Tibial nerve (tissue), 4 donors: ENCODE measurements around the gene DLX5. TPM values are rescaled to one million over a fixed set of nuclear protein-coding genes. Genes with fewer than 3 reads are reported as not detected.

Experiments
- DNase-seq, 2 donors: peaks; one replicate each; pipeline ENCODE4 v3.0.0-alpha.2; 2019; ENCODE audit warnings: low spot score in 2 of 2
- H3K27ac ChIP-seq, 4 donors: fragments of 200-600 bp; sonication (generic) in 3 of 4; one replicate each; pipeline ENCODE4 v1.5.1; 2017 to 2019; ENCODE audit warnings: mild to moderate bottlenecking in 1 of 4
- H3K27me3 ChIP-seq, 2 donors: fragments of 200-600 bp; sonication (generic) in 1 of 2; one replicate each; pipeline versions ENCODE4 v1.5.1 to v1.6.0; 2017 to 2019
- H3K36me3 ChIP-seq, 3 donors: fragments of 200-600 bp; sonication (generic); one replicate each; pipeline ENCODE4 v1.5.1; 2018 to 2019
- H3K4me1 ChIP-seq, 4 donors: fragments of 200-600 bp; sonication (generic) in 3 of 4; one replicate each; pipeline ENCODE4 v1.5.1; 2017 to 2019
- H3K4me3 ChIP-seq, 4 donors: fragments of 200-600 bp; sonication (generic) in 3 of 4; one replicate each; pipeline ENCODE4 v1.5.1; 2017 to 2019; ENCODE audit warnings: mild to moderate bottlenecking in 1 of 4, moderate library complexity in 1 of 4
- H3K9me3 ChIP-seq, 4 donors: fragments of 200-600 bp; sonication (generic) in 3 of 4; one replicate each; pipeline ENCODE4 v1.5.1; 2017 to 2019
- CTCF ChIP-seq, 5 experiments: fragments of 200-600 bp in 3 of 5; fragments of 450-650 bp in 2 of 5; sonication (generic) in 3 of 5; IDR thresholded peaks; one replicate each; pipeline ENCODE4 v1.5.1; 2016 to 2019; ENCODE audit warnings: antibody characterized with exemption in 5 of 5, mild to moderate bottlenecking in 3 of 5, moderate library complexity in 2 of 5
- EP300 ChIP-seq, 2 donors: sonication (generic); formaldehyde crosslinking; IDR thresholded peaks; one replicate each; pipeline ENCODE4 v1.6.1; 2017; ENCODE audit warnings: antibody characterized with exemption in 2 of 2, mild to moderate bottlenecking in 1 of 2
- POLR2A ChIP-seq, 2 donors: fragments of 450-650 bp; IDR thresholded peaks; one replicate each; pipeline ENCODE4 v1.6.1; 2017; ENCODE audit warnings: antibody characterized with exemption in 2 of 2, mild to moderate bottlenecking in 2 of 2, moderate library complexity in 2 of 2
- WGBS, 2 donors: methylation state at CpG; one replicate each; pipeline ENCODE4 v1.1.5; 2018; 5-methylcytosine and 5-hydroxymethylcytosine counted together
- small RNA-seq: library from RNA; depleted of rRNA; stranded (forward); fragments of <200 nt; gene quantifications from one replicate; pipeline ENCODE3, GENCODE V24; 2016
- total RNA-seq, 4 donors: library from RNA; depleted of rRNA; stranded (reverse); fragments of >200 nt; gene quantifications; one replicate each; pipeline ENCODE4 v1.1.0, GENCODE V29; 2016

Gene DLX5
- total RNA-seq, 4 donors from 2014 or later, result 0.42 TPM; not detected in 3

DNA sequence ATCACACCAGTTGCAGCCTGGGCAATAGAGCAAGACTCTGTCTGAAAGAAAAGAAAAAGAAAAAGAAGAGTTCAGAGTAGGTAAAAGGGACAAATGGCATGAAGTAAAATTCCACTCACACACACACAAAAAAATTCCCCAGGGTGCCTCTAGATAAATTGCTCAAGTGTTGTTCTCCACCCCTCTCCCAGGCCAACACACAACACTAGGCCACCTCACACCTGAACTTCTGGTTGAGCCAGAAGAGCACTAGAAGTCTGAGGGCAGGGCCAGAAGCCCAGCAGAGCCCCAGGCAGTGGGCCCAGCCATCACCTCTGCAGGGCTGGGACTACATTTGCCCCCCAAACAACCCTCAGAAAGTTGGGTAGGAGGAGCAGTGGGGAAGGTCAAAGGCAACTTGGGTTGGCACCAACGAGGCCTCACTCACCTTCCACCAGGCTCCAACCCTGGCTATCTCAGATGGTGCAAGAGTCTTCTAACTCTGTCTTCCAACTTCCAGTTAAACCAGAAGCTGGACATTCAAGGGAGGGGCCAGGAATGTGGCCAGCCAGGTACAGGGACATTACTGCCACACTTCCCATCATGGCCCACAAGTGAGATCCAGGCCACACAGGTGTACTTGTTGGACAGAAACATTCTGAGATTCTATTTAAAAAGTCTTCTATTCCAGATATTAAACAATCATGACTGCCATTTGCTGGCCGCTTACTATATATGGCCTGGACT, 44.9 kb downstream of the DLX5 start:
- no peaks in the 10 kb centered on the region for H3K4me1 ChIP-seq
- no peaks in the 10 kb centered on the region for H3K36me3 ChIP-seq
- 91 to 93% methylated on average over 1 to 2 of the region's 2 CpGs for WGBS, 2 donors
- H3K4me3 ChIP-seq, result no peak overlapping the region
- H3K27ac ChIP-seq, result no peak overlapping the region
- H3K9me3 ChIP-seq, result no peaks in the 10 kb centered on the region
- TF ChIP-seq CTCF (IDR thresholded peaks at IDR 0.05) (no peak), POLR2A (IDR thresholded peaks at IDR 0.05) (no peak), EP300 (IDR thresholded peaks at IDR 0.05) (no peak)
- H3K27me3 ChIP-seq, result peaks cover 0 to 15% of the 10 kb centered on the region in 2 donors
- DNase-seq, result no peak

- Histone ChIP-seq H3K4me1 (peaks cover 0 to 5% (median 0%) of the 10 kb centered on the region in 4 donors), H3K27ac (no peak overlapping the region), H3K27me3 (peaks cover 0 to 5% of the 10 kb centered on the region in 2 donors), H3K9me3 (no peaks in the 10 kb centered on the region), H3K36me3 (no peaks in the 10 kb centered on the region), H3K4me3 (no peak overlapping the region)
- no peak for DNase-seq
- TF ChIP-seq CTCF (IDR thresholded peaks at IDR 0.05), result no peak
These were observed 47.2 kb downstream of the DLX5 start for GRCh38 chr7:96977445-96977844.

- no peaks in the 10 kb centered on the region for H3K9me3 ChIP-seq
- no peak overlapping the region for H3K27ac ChIP-seq
- TF ChIP-seq POLR2A (IDR thresholded peaks at IDR 0.05), result no peak
- TF ChIP-seq CTCF (IDR thresholded peaks at IDR 0.05), result no peak
- TF ChIP-seq EP300 (IDR thresholded peaks at IDR 0.05), result no peak
- no peaks in the 10 kb centered on the region for H3K27me3 ChIP-seq
- H3K4me1 ChIP-seq, result peaks cover 0 to 5% (median 0%) of the 10 kb centered on the region in 4 donors
- H3K4me3 ChIP-seq, result no peak overlapping the region
- 62 to 68% methylated on average over 2 of the region's 2 CpGs for WGBS, 2 donors
- no peak for DNase-seq
- no peaks in the 10 kb centered on the region for H3K36me3 ChIP-seq
These were observed 48.5 kb downstream of the DLX5 start for GRCh38 chr7:96976106-96976505.

- no peak for DNase-seq
- WGBS, 2 donors, result 45 to 53% methylated on average over 2 of the region's 2 CpGs
- no peaks in the 10 kb centered on the region for H3K36me3 ChIP-seq
- peak overlapping the region in 1 of 4 donors; percentile 51 for H3K27ac ChIP-seq
- no peaks in the 10 kb centered on the region for H3K9me3 ChIP-seq
- no peaks in the 10 kb centered on the region for H3K27me3 ChIP-seq
- TF ChIP-seq CTCF (IDR thresholded peaks at IDR 0.05) (no peak), EP300 (IDR thresholded peaks at IDR 0.05) (peak in 1 of 2 donors; percentile 20)
- peaks cover 0 to 5% (median 0%) of the 10 kb centered on the region in 4 donors for H3K4me1 ChIP-seq
- no peak overlapping the region for H3K4me3 ChIP-seq
These were observed 50.6 kb downstream of the DLX5 start for GRCh38 chr7:96973986-96974385.

DNA sequence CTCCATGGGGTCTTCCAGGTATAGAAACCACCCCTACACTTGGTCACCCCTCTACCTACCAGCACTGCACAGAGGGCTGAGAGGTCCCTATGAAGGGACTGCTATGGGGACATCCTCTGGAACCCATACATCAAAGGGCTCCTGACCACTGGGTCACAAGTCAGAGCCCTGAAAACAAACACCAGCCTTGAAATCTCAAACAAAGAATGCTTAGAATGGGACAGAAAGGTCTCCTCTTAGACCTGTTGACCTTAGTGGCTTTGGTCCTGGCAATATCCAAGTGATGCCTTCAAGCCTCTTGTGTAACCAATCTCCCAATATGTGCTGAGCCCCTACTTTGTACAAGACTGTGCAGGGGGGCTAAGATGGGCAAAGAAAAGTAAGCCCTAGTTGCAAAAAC, 53.9 kb downstream of the DLX5 start:
- Histone ChIP-seq H3K9me3 (no peaks in the 10 kb centered on the region), H3K4me1 (peaks cover 0 to 5% (median 0%) of the 10 kb centered on the region in 4 donors), H3K27me3 (peaks cover 0 to 9% of the 10 kb centered on the region in 2 donors), H3K36me3 (no peaks in the 10 kb centered on the region), H3K27ac (no peak overlapping the region), H3K4me3 (no peak overlapping the region)
- TF ChIP-seq EP300 (IDR thresholded peaks at IDR 0.05) (no peak), CTCF (IDR thresholded peaks at IDR 0.05) (no peak), POLR2A (IDR thresholded peaks at IDR 0.05) (no peak)
- DNase-seq, result no peak

Small RNA genes lying within 50 kb of the gene (small RNA-seq; reads per million reads assigned to genes)
- not detected for gene RF01778

Other genes starting within 250 kb of the DLX5 start
- not detected for gene DLX6, start 19.3 kb downstream of the DLX5 start, total RNA-seq
- gene SDHAF3, start 92.9 kb upstream of the DLX5 start, total RNA-seq, result 10 to 100 TPM in 3 of 4 donors, 1 to 10 TPM in 1; 9.6 to 16.7 (median 14.4) TPM